ENCODE results near the gene CPNE6. TPM values are rescaled to one million over a fixed set of nuclear protein-coding genes. Genes with fewer than 3 reads are reported as not detected.
A peak's percentile ranks its signal among the peaks of the same experiment; 100 is the strongest.

The CPNE6 gene
- total and polyA plus RNA-seq, 2 of the 13 experiments (the other 11 are each of a cell fraction or from before 2014, with no cell fraction given) = not detected

GRCh38 chr14:24067133-24068082 is 4.0 kb upstream of the CPNE6 start (continued):
- TF ChIP-seq AHDC1 (CRISPR knock-in tag; IDR thresholded peaks at IDR 0.05; ENCODE audit: borderline replicate concordance) (no peak), ZNF800 (CRISPR knock-in tag; IDR thresholded peaks at IDR 0.05) (peak; percentile 64; the same call in 1 of the 2 replicates), E2F5 (CRISPR knock-in tag; conservative IDR thresholded peaks at IDR 0.05) (0 out of 2 replicates have a peak, but pooled peaks have one; percentile 20), ZNF160 (CRISPR knock-in tag; IDR thresholded peaks at IDR 0.05) (peak; percentile 26; the same call in 1 of the 2 replicates), HOXA3 (CRISPR knock-in tag; IDR thresholded peaks at IDR 0.05) (0 out of 2 replicates have a peak, but pooled peaks have one; percentile 37), PAXIP1 (CRISPR knock-in tag; conservative IDR thresholded peaks at IDR 0.05) (peak; percentile 77), FOXO1 (CRISPR knock-in tag; IDR thresholded peaks at IDR 0.05) (peak; percentile 45; the same call in 1 of the 2 replicates), ARID4A (CRISPR knock-in tag; IDR thresholded peaks at IDR 0.05; ENCODE audit: borderline replicate concordance) (peak; percentile 54; the same call in 1 of the 2 replicates), ZNF225 (CRISPR knock-in tag; IDR thresholded peaks at IDR 0.05) (0 out of 2 replicates have a peak, but pooled peaks have one; percentile 53)

Measured in HepG2 (cell line).